ENCODE data around the gene SFXN1. TPM values are rescaled to one million over a fixed set of nuclear protein-coding genes. Genes with fewer than 3 reads are reported as not detected.

The SFXN1 gene
- total and polyA plus RNA-seq, 9 of the 15 experiments (the other 6 are each of a cell fraction or from before 2014, with no cell fraction given) = 31.8 to 261 (median 113) TPM

DNA sequence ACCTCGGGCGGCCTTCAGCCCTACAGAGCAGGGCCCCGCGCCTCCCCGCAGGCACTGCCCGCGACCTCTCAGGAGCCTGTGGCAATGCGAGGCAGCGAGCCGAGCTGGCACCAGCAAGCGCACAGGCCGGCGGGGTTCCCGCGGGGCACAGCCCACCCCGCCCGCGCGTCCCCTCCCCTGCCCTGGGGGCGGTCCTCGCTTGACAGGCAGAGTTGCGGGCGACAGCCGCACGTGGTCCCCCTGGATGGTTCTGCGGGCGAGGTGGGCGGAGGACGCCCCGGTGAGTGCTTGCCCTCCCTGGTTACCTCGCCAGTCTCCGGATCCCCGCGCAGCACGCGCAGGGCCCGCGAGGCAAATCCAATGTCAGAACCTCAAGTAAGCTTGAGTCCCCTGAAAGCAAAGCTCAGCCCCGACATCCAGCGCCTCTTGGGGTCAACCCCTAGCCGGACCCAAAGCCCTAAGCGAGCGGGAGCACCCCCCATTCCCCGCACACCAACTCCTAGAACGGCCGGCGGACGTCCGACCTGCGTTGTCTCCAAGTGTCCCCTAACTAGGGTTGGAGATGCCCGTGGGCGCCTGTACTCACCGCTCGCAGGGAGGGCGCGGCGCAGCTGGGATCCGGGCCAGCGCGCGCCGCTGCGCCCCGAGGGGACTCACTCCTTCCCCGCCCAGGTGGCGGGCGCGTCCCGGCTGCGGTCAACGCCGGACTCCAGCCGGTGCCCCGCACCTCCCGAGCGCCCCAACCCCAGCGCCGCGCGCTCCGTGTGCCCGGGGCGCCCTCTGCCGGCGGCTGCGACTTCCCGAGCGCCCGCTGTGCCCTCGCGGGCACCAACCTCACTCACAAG lies 34.1 kb upstream of the SFXN1 start, which contains the start of gene DRD1 (continued):
- TF ChIP-seq YY1 (IDR thresholded peaks at IDR 0.05; ENCODE audit: borderline replicate concordance in 1 of 3, control insufficient read depth in 1 of 3, extremely low read depth in 1 of 3, insufficient read depth in 3 of 3, insufficient read length in 1 of 3, insufficient replicate concordance in 2 of 3, low read depth in 1 of 3, low read length in 2 of 3) = no peak
- TF ChIP-seq, protein P1, sequence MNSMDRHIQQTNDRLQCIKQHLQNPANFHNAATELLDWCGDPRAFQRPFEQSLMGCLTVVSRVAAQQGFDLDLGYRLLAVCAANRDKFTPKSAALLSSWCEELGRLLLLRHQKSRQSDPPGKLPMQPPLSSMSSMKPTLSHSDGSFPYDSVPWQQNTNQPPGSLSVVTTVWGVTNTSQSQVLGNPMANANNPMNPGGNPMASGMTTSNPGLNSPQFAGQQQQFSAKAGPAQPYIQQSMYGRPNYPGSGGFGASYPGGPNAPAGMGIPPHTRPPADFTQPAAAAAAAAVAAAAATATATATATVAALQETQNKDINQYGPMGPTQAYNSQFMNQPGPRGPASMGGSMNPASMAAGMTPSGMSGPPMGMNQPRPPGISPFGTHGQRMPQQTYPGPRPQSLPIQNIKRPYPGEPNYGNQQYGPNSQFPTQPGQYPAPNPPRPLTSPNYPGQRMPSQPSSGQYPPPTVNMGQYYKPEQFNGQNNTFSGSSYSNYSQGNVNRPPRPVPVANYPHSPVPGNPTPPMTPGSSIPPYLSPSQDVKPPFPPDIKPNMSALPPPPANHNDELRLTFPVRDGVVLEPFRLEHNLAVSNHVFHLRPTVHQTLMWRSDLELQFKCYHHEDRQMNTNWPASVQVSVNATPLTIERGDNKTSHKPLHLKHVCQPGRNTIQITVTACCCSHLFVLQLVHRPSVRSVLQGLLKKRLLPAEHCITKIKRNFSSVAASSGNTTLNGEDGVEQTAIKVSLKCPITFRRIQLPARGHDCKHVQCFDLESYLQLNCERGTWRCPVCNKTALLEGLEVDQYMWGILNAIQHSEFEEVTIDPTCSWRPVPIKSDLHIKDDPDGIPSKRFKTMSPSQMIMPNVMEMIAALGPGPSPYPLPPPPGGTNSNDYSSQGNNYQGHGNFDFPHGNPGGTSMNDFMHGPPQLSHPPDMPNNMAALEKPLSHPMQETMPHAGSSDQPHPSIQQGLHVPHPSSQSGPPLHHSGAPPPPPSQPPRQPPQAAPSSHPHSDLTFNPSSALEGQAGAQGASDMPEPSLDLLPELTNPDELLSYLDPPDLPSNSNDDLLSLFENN (IDR thresholded peaks at IDR 0.05; ENCODE audit: low read depth in 2 of 2, low read length in 2 of 2) = no peak
- TF ChIP-seq HDAC6 (IDR thresholded peaks at IDR 0.05; ENCODE audit: low read depth, low read length) = 0 out of 2 replicates have a peak, but pooled peaks have one; percentile 26
- peak; percentile 67 for TF ChIP-seq SMC3 (conservative IDR thresholded peaks at IDR 0.05; ENCODE audit: insufficient read depth, low read depth, low read length)
- no peak for TF ChIP-seq MIER1 (IDR thresholded peaks at IDR 0.05; ENCODE audit: low read depth)
- no peak for TF ChIP-seq EP300 (IDR thresholded peaks at IDR 0.05; ENCODE audit: low read length)
- TF ChIP-seq RAD21 (CRISPR knock-in tag; conservative IDR thresholded peaks at IDR 0.05 in 1 of 2, IDR thresholded peaks at IDR 0.05 in 1 of 2) = peak; percentile 66 to 71
- TF ChIP-seq, protein P2, sequence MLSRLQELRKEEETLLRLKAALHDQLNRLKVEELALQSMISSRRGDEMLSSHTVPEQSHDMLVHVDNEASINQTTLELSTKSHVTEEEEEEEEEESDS (CRISPR knock-in tag; IDR thresholded peaks at IDR 0.05) = no peak
- TF ChIP-seq ZNF121 (CRISPR knock-in tag; conservative IDR thresholded peaks at IDR 0.05) = no peak
- TF ChIP-seq, protein P3, sequence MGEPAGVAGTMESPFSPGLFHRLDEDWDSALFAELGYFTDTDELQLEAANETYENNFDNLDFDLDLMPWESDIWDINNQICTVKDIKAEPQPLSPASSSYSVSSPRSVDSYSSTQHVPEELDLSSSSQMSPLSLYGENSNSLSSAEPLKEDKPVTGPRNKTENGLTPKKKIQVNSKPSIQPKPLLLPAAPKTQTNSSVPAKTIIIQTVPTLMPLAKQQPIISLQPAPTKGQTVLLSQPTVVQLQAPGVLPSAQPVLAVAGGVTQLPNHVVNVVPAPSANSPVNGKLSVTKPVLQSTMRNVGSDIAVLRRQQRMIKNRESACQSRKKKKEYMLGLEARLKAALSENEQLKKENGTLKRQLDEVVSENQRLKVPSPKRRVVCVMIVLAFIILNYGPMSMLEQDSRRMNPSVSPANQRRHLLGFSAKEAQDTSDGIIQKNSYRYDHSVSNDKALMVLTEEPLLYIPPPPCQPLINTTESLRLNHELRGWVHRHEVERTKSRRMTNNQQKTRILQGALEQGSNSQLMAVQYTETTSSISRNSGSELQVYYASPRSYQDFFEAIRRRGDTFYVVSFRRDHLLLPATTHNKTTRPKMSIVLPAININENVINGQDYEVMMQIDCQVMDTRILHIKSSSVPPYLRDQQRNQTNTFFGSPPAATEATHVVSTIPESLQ (CRISPR knock-in tag; IDR thresholded peaks at IDR 0.05) = no peak
- TF ChIP-seq RBM14 (IDR thresholded peaks at IDR 0.05; ENCODE audit: borderline replicate concordance, insufficient read depth, low read depth, low read length) = no peak
- no peak for TF ChIP-seq MTF1 (CRISPR knock-in tag; IDR thresholded peaks at IDR 0.05; ENCODE audit: borderline replicate concordance)
- TF ChIP-seq, protein P4, sequence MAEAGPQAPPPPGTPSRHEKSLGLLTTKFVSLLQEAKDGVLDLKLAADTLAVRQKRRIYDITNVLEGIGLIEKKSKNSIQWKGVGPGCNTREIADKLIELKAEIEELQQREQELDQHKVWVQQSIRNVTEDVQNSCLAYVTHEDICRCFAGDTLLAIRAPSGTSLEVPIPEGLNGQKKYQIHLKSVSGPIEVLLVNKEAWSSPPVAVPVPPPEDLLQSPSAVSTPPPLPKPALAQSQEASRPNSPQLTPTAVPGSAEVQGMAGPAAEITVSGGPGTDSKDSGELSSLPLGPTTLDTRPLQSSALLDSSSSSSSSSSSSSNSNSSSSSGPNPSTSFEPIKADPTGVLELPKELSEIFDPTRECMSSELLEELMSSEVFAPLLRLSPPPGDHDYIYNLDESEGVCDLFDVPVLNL (CRISPR knock-in tag; IDR thresholded peaks at IDR 0.05; ENCODE audit: low read depth) = no peak
- TF ChIP-seq, protein P5, sequence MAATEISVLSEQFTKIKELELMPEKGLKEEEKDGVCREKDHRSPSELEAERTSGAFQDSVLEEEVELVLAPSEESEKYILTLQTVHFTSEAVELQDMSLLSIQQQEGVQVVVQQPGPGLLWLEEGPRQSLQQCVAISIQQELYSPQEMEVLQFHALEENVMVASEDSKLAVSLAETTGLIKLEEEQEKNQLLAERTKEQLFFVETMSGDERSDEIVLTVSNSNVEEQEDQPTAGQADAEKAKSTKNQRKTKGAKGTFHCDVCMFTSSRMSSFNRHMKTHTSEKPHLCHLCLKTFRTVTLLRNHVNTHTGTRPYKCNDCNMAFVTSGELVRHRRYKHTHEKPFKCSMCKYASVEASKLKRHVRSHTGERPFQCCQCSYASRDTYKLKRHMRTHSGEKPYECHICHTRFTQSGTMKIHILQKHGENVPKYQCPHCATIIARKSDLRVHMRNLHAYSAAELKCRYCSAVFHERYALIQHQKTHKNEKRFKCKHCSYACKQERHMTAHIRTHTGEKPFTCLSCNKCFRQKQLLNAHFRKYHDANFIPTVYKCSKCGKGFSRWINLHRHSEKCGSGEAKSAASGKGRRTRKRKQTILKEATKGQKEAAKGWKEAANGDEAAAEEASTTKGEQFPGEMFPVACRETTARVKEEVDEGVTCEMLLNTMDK (IDR thresholded peaks at IDR 0.05; ENCODE audit: borderline replicate concordance, insufficient read depth, low read depth, low read length, poor library complexity, severe bottlenecking) = peak; percentile 14

Measured in K562 (cell line).